H1 (cell line): ENCODE data around the gene ALDH4A1. TPM values are rescaled to one million over a fixed set of nuclear protein-coding genes. Genes with fewer than 3 reads are reported as not detected.

Source experiments
- CBX8 ChIP-seq: fragments of 300-800, 300-1000 bp; sonication (generic); IDR thresholded peaks from 2 replicates; pipeline ENCODE4 v1.7.1; 2016; ENCODE audit warnings: low read depth, low read length, borderline replicate concordance
- MAX ChIP-seq: IDR thresholded peaks from 2 replicates; pipeline ENCODE4 v1.6.1; 2012; ENCODE audit warnings: inconsistent platforms
- ZNF274 ChIP-seq: IDR thresholded peaks from 2 replicates; pipeline ENCODE4 v1.7.0; 2012; ENCODE audit warnings: low read length, borderline replicate concordance; ENCODE audit errors: extremely low read depth
- polyA plus RNA-seq, 7 experiments: library from polyadenylated mRNA; depleted of rRNA in 3 of 7; stranded (reverse) in 5 of 7; unstranded in 2 of 7; fragments of >200 nt in 5 of 7; fragments of 200-250 nt in 2 of 7; gene quantifications; 1 replicate in 5 of 7; 2 replicates in 1 of 7; 4 replicates in 1 of 7; pipeline versions ENCODE4 v1.2.1 to v1.2.3, GENCODE V29; 2011 to 2013; ENCODE audit warnings: missing spikeins in 2 of 7, mixed read lengths in 2 of 7
- total RNA-seq: library from RNA; stranded (reverse); fragmentation: NEBNext Ultra II Directional; extraction: Animal tissue kit (Norgen Biotek cat#: 25700); gene quantifications from 2 replicates; pipeline ENCODE4 v1.2.1, GENCODE V29; 2021

Gene ALDH4A1
- total and polyA plus RNA-seq, 2 of the 8 experiments (the other 6 are each of a cell fraction or from before 2014, with no cell fraction given): 30.3 to 35.9 TPM

GRCh38 chr1:18890706-18891425 lies 11.5 kb downstream of the ALDH4A1 start (continued):
- no peak for TF ChIP-seq MAX
- TF ChIP-seq ZNF274: no peak
- no peak for TF ChIP-seq CBX8
